Breast epithelium (tissue), 4 donors: ENCODE measurements around the gene ACSL1. TPM values are rescaled to one million over a fixed set of nuclear protein-coding genes. Genes with fewer than 3 reads are reported as not detected.

ENCODE experiments used
- DNase-seq, 2 donors: peaks; one replicate each; pipeline ENCODE4 v3.0.0-alpha.2; 2019; ENCODE audit warnings: low spot score in 2 of 2
- H3K27ac ChIP-seq, 2 donors: fragments of 200-600 bp; sonication (generic) in 1 of 2; one replicate each; pipeline ENCODE4 v1.5.1; 2016 to 2019; ENCODE audit warnings: mild to moderate bottlenecking in 1 of 2
- H3K27me3 ChIP-seq, 2 donors: fragments of 200-600 bp; sonication (generic) in 1 of 2; one replicate each; pipeline versions ENCODE4 v1.5.1 to v1.6.0; 2017 to 2019; ENCODE audit warnings: control low read depth in 1 of 2, mild to moderate bottlenecking in 1 of 2
- H3K36me3 ChIP-seq: fragments of 200-600 bp; one replicate; pipeline ENCODE4 v1.5.1; 2019
- H3K4me1 ChIP-seq, 2 donors: fragments of 200-600 bp; sonication (generic); one replicate each; pipeline ENCODE4 v1.5.1; 2016 to 2019; ENCODE audit warnings: control low read depth in 1 of 2
- H3K4me3 ChIP-seq, 3 donors: fragments of 200-600 bp; sonication (generic); 1 replicate in 2 of 3; 2 replicates in 1 of 3; pipeline ENCODE4 v1.5.1; 2016 to 2019; ENCODE audit warnings: mild to moderate bottlenecking in 3 of 3, moderate library complexity in 2 of 3
- H3K9me3 ChIP-seq, 2 donors: fragments of 200-600 bp; sonication (generic) in 1 of 2; one replicate each; pipeline ENCODE4 v1.5.1; 2016 to 2019; ENCODE audit warnings: control low read depth in 1 of 2
- CTCF ChIP-seq, 3 donors: fragments of 450-650 bp; IDR thresholded peaks; one replicate each; pipeline ENCODE4 v1.5.1; 2016 to 2017; ENCODE audit warnings: antibody characterized with exemption in 3 of 3, mild to moderate bottlenecking in 3 of 3, moderate library complexity in 3 of 3
- POLR2A ChIP-seq: fragments of 450-650 bp; IDR thresholded peaks from one replicate; pipeline ENCODE4 v1.6.1; 2016; ENCODE audit warnings: antibody characterized with exemption, mild to moderate bottlenecking, moderate library complexity
- POLR2AphosphoS5 ChIP-seq, 3 donors: sonication (generic); formaldehyde crosslinking; IDR thresholded peaks; one replicate each; pipeline ENCODE4 v1.6.1; 2017; ENCODE audit warnings: antibody characterized with exemption in 3 of 3
- intact Hi-C: fragments of 100-400 bp; cut with DNase I; formaldehyde crosslinking; loops from one replicate; pipeline ENCODE4 v1.15.1; 2023; ENCODE audit warnings: low total_unique reads
- total RNA-seq, 3 donors: library from RNA; depleted of rRNA; stranded (reverse); fragments of >200 nt; gene quantifications; one replicate each; pipeline ENCODE4 v1.1.0, GENCODE V29; 2016

The ACSL1 gene
- 100 to 1,000 TPM; 167 to 797 (median 254) TPM for total RNA-seq

DNA sequence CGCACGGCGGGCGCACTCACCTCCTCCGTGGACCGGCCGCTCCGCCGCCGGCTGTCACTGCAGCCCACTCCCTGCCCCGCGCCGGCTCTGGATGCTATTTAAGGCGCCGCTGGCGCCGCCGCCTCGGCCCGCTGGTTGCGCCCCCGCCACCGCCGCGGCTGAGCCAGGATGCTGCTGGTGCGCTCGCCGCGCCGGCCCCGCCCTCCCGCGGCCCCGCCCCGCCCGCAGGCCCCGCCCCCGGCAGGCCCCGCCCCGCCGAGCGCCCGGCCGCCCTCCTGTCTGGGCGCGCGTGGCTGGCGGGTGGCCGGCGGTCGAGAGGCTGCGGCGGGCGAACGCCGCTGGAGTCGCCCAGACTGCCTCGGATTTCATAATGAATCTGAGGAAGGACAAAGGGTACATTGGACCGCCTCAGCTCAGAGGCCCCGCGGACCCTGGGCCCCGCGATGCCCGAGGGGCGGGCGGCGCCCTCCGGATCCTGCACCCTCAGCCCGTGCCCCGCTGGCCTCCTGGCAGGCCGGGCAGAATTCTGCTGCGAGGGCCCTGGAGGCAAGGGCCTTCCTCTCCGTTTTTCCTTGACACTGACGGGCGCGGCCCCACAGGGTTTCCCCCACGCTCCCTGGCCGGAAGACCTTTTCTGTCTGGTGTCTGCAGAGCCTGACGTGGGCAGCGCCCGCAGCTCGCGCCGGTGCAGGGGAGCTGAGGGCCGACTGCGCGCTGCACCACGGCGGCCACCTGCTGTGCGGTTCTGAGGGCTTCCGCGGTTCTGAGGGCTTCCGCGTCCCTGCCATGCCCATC, at the start of gene ACSL1:
ACSL1 (minus strand) TSS at position 73 of the 795 bp plus-strand sequence. CDS start 22,454 bp downstream, outside the sequence.
- intact Hi-C loops, result no loop called here
- H3K27ac ChIP-seq, result peak within 1 kb of the TSS; percentile 83 to 86
- TF ChIP-seq CTCF (IDR thresholded peaks at IDR 0.05), result no peak
- peak in 2 of 3 donors; percentile 3 to 38 for TF ChIP-seq POLR2AphosphoS5 (IDR thresholded peaks at IDR 0.05)
- no peak for TF ChIP-seq POLR2A
- no peaks in the 10 kb centered on the region for H3K27me3 ChIP-seq
- H3K4me3 ChIP-seq, result peak within 1 kb of the TSS; percentile 53 to 92 (median 73)
- peak; percentile 70 to 72 for DNase-seq
- no peaks in the 10 kb centered on the region for H3K36me3 ChIP-seq
- no peaks in the 10 kb centered on the region for H3K9me3 ChIP-seq
- no peaks in the 10 kb centered on the region for H3K4me1 ChIP-seq

DNA sequence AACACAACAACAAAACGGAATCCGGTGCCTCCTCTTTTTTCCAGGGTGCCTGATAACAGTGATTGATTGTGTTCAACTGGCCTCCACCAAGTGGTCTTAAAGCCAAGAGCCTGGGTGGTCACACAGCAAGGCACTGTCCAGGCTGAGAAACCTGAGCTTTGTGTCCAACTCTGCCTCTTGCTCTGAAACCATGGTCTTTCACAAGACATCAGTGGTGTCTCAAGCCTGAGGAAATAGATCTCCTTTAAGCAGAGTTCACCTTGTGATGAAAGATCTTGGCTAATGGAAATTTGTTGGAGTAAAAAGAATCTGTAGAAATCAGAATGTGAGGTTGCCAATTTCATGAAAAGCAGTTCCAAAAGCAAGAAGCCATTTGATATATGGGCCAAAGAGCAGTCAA, 47.3 kb upstream of the ACSL1 start:
- TF ChIP-seq POLR2AphosphoS5 (IDR thresholded peaks at IDR 0.05) (no peak), CTCF (IDR thresholded peaks at IDR 0.05) (no peak), POLR2A (no peak)
- no peak for DNase-seq
- no peak overlapping the region for H3K4me3 ChIP-seq
- H3K27ac ChIP-seq, result no peak overlapping the region
- no peaks in the 10 kb centered on the region for H3K4me1 ChIP-seq
- H3K36me3 ChIP-seq, result no peaks in the 10 kb centered on the region
- H3K9me3 ChIP-seq, result no peaks in the 10 kb centered on the region
- intact Hi-C loops, result no loop called here
- no peaks in the 10 kb centered on the region for H3K27me3 ChIP-seq

DNA sequence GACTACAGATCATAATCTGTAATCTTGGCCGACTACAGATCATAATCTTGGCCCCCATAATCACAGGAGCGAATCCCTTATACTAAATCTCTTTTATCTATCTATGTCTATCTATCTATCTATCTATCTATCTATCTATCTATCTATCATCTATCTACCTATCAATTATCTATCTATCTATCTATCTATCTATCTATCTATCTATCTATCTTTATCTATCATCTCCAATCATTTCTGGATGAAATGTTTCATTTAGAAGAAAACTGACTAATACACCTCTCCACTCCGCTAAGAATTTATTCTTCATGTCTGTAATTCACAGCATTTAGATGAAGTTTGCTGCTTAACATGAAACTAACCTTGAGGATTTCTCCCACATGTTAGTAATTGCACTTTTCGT, 45.0 kb upstream of the ACSL1 start:
- intact Hi-C loops, result no loop called here
- Histone ChIP-seq H3K36me3 (no peaks in the 10 kb centered on the region), H3K4me3 (no peak overlapping the region), H3K4me1 (no peaks in the 10 kb centered on the region), H3K9me3 (no peaks in the 10 kb centered on the region), H3K27ac (no peak overlapping the region), H3K27me3 (no peaks in the 10 kb centered on the region)
- TF ChIP-seq CTCF (IDR thresholded peaks at IDR 0.05) (no peak), POLR2AphosphoS5 (IDR thresholded peaks at IDR 0.05) (no peak), POLR2A (no peak)
- no peak for DNase-seq

DNA sequence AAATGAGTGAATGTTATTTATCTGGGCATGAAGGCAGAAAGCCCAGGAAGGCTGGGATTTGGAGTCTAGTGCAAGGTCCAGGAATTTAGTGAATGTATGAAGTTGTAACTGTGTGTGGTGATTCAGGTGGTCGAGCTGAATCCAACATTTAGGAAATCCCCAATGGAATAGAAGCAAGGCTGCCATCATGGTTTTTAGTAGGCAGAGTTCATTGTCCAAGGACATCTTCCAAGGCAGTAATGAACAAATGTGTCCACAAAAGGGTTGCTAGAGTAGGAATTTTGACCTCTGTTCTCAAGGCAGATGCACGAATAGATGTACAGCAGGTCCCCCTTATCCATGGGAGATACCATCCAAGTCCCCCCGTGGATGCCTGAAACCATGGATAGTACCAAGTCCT, 42.9 kb upstream of the ACSL1 start:
- no peaks in the 10 kb centered on the region for H3K27me3 ChIP-seq
- H3K27ac ChIP-seq, result no peak overlapping the region
- DNase-seq, result no peak
- H3K9me3 ChIP-seq, result no peaks in the 10 kb centered on the region
- no peak overlapping the region for H3K4me3 ChIP-seq
- H3K4me1 ChIP-seq, result no peaks in the 10 kb centered on the region
- TF ChIP-seq POLR2AphosphoS5 (IDR thresholded peaks at IDR 0.05) (no peak), CTCF (IDR thresholded peaks at IDR 0.05) (no peak), POLR2A (no peak)
- no peaks in the 10 kb centered on the region for H3K36me3 ChIP-seq
- intact Hi-C loops, result no loop called here

- intact Hi-C loops, result no loop called here
- Histone ChIP-seq H3K36me3 (no peaks in the 10 kb centered on the region), H3K27me3 (no peaks in the 10 kb centered on the region), H3K4me3 (no peak overlapping the region), H3K4me1 (no peaks in the 10 kb centered on the region), H3K9me3 (no peaks in the 10 kb centered on the region), H3K27ac (no peak overlapping the region)
- DNase-seq, result no peak
- no peak for TF ChIP-seq POLR2A
- no peak for TF ChIP-seq CTCF (IDR thresholded peaks at IDR 0.05)
- no peak for TF ChIP-seq POLR2AphosphoS5 (IDR thresholded peaks at IDR 0.05)
These were observed 38.1 kb upstream of the ACSL1 start for GRCh38 chr4:184863916-184864315.
